Inflammatory macrophage treated with lipopolysaccharide for 1 hour (primary cell): Measurements from ENCODE around the gene COPS9.

Experiments used
- DNase-seq, 2 donors: peaks; one replicate each; pipeline ENCODE4 v3.0.0-alpha.2; 2020 to 2022

The COPS9 gene

DNA sequence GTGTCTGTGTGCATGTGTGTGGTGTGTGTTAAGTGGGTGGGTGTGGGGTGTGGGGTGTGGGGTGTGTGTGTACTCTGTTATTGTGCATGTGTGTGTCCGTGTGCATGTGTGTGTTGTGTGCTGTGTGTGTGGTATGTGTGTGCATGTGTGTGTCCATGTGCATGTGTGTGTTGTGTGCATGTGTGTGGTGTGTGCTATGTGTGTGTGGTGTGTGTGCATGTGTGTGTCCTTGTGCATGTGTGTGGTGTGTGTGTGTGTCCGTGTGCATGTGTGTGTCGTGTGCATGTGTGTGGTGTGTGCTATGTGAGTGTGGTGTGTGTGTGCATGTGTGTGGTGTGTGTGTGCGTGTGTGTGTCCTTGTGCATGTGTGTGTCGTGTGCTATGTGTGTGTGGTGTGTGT is 11.3 kb upstream of the COPS9 start:
- no peak for DNase-seq

DNA sequence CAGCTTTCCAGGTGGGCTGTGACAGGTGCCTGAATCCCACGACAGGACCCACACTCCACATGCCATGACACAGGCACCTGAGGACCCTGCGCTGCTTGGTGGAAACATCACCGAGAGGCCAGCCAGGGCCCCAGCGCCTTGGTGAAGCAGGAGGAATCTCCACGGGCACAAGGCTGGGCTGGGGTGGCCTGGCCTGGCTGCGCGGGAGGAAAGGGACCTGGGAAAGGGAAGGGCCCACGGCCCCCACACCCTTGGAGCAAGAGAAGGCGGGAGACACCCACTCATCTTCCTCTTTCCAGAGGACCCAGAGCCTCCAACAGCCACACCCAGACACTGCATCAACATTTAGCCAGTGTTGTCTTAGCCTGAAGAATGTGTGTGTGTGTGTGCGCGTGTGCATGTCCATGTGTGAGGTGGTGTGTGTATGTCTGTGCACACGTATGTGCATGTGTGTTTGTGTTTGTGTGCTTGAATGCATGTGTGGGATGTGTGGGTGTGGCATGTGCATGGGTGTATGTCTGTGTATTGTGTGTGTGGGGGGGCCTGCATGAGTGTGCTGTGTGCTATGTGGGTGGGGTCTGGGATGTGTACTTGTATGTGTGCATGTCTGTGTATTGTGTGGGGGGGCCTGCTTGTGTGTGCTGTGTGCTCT is 10.6 kb upstream of the COPS9 start:
- peak; percentile 42 to 49 for DNase-seq

DNA sequence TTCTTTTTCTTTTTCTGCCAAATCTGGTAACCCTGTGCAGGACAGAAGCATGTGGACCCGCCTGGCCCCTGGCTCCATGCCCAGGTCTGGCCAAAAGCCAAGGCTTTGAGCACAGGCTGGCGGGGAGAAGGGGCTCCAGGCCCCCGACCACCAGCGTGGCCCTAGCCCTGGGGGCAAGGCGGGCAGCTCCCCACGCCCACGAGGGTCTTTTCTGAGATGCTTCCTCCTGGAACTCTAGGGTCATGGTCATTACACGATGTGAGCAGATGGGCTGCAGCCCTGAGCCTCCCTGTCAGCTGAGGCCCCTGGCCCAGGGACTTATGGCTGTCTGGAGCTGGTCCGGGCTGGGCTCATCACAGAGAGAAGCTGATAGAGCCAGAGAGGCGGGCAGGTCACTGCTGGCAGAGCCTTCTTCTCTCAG is 10.0 kb upstream of the COPS9 start:
- no peak for DNase-seq

DNA sequence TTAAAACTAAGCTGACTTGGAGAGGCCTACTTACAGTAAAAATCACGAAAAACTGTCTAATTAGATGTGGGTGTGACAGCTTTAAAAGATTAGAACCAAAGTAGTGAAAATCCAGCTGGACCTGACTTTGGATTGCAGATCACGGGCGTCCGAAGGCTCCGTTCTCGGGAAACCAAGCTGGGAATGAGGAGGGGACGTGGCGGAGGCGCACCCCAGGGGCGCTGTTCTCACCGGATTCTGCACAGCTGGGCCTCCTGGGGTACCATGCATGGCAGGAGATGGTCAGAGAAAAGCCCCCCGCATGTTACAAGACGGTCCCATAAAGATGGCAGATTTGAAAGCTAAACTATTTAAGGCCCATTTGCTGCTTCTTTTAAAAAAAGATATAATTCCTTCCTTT is 9.4 kb upstream of the COPS9 start:
- DNase-seq = no peak

DNA sequence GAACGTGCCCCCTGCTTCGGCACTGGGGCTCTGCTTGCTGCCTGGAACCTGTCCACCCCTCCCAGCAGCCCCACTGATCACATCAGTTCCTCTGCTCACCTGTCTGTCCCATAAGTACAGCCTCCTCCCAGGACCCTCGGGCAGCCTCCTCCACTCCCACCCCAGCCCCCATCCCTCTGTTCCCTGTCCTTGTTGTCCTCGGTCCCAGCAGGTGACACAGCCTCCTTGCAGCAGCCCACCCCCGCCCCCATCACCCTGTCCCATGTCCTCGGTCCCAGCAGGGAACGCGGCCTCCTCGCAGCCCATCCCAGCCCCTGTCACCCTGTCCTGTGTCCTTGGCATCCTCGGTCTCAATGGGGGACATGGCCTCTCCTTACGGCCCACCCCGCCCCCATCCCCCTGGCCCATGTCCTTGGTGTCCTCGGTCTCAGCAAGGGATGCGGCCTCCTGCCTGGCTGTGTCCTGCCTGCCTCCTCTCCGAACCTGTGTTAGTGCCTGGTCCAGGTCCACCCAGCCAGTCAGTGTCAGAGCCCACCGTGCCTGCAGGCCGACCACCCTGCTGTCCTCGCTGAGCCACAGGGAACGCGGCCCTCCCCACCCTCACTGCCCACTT is 8.7 kb upstream of the COPS9 start:
- no peak for DNase-seq

DNA sequence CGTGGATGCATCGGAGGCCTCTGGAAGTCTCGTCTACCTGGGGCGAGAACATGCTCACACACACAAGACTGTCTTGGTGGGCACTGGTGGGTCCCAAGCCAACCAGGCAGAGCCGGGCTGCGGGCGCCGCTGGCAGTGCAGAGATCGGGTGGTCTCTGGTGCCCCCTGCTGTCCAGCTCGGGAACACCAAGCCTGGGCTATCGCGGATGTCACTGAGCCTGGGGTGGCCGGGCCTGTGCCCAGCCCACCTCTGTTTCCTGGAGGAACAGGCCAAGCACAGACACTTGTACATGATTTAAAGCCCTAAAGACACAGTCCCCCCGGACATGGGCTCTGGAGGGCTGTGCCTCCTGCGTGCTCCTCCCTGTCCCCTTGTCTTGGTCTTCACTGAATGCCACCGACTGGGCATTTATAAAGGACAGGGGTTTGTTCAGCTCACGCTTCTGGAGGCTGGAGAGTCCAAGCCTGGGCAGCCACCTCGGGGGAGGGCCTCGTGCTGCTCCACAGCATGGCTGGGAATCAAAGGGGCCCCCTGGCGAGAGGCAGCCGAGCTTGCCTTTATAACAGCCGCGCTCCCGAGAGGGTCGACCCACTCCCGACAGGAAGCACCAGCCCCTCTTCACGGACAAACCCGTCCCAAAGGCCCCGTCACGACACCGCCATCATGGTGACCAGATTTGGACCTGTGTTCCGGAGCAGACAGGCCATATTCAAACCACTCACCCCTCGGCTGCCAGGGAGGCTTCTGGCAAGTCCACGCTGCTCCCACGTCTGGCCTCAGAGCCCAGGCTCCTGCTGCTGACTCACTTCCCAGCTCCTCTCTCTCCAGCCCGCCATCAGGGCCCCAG is 7.9 kb upstream of the COPS9 start:
- DNase-seq = peak; percentile 61 to 86

DNA sequence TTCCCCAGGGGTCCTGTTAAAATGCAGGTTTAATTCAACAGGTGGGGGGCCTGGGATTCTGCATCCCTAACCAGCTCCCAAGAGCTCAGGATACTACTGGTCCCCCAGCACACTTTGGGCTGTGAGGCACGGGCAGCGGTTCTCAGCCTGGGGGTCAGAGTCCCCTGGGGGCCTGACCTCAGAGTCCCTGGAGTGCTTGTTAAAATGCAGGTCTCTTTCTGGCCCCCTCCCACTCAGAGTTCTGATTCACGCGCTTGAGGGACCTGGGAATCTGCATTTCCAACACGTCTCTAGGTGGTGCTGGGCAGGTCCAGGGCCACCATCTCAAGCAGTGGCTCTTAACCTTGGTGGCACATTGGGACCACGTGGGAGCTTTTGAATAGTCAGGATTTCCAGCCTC is 7.2 kb upstream of the COPS9 start:
- DNase-seq = no peak

DNA sequence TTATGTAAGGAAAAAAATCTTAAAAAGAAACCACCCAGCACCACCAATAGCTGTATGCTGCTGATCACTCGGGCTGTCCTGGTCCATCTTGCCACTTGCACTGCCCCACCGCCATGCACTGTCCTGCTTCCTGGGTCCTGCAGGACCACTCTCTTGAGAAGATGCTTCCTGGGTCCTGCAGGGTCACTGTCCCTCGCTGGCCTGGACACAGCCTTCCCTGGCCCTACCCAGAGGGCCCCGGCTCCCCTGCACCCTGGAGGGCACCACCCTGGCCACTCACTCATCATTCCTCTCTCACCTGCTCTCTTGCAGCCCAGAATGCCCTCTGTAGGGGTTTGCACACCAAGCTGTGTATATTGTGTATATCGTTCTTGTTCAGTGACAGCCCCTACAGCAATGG is 6.8 kb upstream of the COPS9 start:
- no peak for DNase-seq

DNA sequence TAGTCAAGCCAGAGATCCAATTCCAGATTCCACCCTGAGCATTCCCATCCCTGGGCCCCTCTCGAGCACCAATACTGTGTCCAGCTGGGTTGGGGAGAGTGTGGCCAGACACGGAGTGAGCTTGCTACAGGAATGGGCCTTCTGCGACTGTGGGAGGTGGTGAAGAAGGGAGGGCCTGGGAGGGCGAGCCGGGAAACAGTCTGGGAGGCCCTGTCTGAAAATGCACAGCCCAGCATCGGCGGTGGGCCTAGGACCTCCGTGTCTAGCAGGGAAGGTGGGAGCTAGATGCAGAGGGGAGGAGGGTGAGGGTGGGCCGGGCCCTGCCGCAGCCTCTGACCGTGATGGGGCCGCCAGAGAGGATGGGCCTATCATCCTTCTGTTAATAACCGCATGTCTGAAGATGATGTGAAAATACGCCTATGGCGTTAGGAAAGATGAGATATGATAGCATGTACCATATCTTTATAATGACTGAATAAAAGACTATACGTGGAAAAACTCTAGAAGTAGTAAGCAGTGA is 6.2 kb upstream of the COPS9 start:
- DNase-seq = no peak

DNA sequence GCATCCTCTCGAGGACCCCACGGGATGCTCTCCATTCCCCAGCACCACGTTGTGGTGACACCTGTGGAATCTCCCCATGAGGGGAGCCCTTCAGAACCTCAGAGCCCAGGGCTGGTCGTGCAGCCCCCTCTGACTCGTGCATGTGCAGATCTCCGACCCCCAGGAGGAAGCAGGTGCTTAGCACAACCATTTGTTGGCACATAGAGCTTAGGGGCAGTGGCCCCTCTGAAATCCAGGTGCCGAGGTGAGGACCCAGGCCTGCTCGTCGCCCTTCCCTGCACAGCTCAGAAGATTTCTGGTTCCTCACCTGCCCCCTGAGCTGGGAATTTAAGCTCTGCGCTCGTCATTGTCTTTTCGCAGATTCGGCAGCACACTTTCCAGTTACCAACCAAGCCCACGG is 5.6 kb upstream of the COPS9 start:
- no peak for DNase-seq

DNA sequence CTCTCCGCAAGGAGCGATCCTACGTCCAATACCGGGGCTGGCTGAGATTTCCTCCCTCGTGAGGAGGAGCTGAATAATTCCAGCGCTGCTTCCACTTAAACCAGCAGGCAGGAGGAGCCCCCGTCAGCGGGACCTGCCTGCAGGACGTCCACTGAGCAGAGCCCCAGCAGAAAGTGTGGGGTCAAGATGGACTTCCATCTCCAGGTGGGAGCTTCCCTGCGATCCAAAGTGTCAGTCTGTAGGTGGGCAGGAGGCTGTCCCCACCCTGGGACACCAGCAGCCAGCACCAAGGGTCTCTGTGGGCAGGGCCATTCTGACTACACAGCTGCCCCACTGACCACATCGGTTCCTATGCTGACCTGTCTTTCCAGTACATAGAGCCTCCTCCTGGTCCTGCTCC is 4.8 kb upstream of the COPS9 start:
- DNase-seq = no peak

DNA sequence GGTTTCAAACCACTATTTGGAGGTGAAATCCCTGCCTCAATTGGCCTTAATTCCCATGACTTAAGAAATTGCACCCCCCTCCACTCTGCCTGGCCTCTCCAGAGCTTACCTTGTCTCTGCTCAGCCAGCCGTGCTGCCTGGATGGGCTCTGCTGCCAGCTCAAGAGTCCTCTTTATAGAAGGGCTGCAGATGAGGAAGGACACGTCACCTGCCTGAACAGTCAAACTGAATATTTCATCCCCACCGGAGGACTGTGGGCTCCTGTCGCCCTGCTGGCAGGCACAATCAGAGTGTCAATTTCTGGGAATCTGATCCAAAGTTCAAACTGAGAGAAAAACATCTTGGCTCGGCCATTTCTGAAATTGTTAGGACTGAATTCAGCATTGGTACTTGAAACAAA is 4.4 kb upstream of the COPS9 start, which contains the start of gene OTOS:
OTOS (minus strand) TSS at position 148 of the 400 bp plus-strand sequence. CDS start 332 bp downstream, outside the sequence.
- DNase-seq = no peak

DNA sequence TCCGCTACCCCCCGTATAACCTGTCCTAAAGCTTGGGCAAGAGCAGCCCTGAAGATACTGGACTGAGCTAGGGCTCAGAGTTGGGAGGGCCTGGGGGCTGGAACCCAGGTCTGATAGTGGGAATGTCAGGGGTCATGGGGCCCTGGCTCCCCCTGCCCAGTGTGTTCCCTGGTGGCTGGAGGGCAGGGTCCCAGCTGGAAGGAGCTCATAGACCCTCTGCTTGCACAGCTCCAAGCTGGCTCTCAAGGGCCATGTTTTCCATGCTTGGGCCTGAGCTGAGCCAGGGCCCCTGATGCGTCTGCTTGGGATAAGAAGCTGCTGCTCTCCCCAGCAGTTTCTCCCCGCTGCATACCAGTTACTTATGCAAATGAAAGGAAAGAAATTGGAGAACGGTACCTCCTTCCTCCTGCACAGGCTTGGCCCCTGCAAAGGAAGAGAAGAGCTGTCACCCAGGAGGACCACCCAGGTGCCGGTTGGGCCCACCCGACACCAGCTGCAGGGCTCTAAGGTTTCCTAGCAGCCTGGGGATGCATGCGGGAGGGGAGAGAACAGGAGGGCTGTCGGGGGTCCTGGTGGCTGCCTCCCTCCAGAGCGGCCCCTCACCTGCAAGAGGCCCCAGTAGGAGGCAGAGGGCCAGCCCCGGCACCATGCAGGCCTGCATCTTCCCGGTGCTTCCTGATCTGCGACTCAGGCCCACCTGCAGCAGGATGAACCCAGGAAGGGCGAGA is 3.7 kb upstream of the COPS9 start:
- no peak for DNase-seq

DNA sequence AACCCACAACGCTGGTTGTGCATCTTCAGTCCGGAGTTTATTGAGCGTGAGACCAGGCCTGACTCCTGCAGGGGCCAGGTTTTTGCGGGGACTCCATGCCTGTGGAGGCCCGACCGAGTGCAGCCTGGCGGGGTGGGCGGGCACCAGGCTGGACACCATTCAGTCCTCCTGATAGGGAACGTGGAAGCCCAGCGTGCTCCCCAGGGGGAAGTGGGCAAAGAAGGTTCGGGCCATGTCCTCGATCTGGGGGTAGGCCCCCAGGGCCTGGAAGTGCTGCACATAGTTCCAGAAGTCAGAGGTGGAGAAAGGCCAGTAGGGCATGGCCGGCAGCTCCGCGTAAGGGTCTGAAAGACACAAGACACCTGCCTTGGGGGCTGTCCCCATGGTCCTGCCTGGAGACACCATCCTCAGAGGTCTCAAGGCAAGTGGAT is 2.9 kb upstream of the COPS9 start:
- DNase-seq = no peak

DNA sequence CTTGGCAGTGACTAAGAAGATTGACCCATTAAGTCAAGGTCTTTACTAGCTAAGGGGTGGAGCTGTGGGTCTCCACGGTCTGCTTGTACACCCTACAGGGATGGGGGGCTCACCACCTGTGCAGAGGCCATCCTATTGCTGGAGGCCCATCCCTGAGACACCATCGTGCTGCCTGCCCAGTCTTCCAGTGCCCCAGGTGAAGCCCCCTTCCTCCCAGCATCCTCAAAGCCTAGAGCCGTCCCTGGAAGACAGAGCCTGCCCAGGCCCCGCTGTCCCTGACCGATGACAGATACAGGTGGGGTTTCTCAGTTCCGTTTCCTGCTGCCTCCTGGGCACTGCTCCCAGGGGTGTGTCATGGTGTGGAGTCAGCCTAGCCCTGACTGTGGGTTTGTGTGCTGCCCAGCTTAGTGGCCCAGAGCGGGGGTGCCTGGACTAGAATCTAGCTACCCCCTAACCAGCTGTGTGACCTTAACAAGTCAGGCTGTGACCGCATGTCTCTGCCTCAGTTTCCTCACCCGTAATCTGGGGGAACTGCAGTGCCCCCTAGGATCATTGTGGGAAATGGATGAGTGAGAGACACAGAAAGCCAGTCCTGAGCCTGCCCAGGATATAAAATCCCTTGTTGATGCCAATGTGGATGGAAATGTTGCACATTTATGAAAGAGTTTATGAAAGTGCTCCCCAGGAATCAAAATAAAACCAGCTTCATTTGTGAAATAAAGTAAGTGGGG is 2.3 kb upstream of the COPS9 start:
- no peak for DNase-seq

DNA sequence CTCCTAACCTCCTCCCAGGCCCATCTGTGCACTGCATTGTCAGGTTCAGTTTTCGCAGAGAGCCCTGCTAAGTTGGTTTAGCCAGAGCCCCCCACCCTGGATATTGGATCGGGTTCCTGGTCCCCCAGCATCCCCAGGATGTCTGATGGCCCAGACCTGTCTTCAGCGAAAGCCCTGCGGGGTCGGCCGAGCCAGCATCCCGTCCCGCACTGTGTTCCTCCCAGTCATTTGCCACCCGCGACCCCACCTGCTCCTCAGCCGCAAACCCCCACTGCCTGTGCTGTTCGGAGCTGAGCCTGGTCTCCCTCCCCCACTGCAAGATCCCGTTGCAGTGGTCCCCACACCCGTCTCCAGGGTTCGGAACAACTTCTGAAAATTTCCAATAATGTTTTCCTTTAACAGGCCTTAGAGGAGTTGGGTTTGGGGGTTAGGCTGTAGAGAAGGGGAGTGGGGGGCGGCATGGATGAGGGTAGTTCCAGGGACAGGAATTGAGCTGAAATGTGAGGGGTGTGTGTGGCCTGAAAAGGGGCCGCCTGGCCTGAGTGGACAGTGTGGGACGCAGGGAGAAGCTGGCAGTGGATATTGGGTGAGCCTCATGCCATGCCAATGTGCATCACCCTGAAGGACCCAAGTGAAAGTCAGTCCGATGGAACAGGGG is 1.6 kb upstream of the COPS9 start:
- no peak for DNase-seq

DNA sequence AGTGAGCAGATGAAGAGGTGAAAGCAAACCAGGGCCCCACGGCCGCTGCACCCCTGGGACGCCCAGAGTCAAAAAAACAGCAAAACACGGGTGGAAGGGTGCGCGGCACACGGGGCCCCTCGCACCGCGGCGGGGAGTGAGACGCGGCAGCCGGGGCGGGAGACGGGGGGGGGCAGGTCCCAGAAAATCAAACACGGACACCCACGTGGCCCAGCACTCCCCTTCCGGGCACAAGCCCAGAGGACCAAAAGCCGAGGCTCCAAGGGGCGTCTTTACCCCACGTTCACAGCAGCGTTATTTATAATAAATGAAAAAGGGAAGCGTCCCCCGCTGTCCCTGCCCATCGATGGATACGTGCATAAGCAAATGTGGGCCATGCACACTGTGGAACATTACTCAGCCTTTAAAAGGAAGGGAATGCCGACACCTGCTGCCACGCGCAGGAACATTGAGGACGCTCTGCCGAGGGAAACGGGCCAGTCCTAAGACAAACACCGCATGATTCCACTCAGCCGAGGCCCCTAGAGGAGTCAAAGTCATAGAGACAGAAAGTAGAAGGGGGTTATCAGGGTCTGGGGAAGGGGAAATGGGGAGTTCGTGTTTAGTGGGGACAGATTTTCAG is 677 bp upstream of the COPS9 start:
- DNase-seq = no peak

DNA sequence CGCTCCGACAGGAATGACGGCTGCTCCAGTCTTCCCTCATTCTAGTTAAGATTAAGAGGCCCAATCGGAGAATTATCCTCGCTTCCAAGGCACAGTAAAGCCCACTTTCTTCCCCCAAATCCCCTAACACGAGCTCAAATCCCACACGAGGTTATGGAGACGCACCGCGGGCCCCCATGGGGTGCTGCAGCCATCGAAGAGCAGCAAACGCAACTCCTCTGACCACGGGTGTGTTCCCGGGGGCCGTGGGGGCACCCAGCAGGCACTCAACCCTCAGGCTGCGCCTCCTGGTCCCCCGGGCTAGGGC is 446 bp downstream of the COPS9 start:
- no peak for DNase-seq

DNA sequence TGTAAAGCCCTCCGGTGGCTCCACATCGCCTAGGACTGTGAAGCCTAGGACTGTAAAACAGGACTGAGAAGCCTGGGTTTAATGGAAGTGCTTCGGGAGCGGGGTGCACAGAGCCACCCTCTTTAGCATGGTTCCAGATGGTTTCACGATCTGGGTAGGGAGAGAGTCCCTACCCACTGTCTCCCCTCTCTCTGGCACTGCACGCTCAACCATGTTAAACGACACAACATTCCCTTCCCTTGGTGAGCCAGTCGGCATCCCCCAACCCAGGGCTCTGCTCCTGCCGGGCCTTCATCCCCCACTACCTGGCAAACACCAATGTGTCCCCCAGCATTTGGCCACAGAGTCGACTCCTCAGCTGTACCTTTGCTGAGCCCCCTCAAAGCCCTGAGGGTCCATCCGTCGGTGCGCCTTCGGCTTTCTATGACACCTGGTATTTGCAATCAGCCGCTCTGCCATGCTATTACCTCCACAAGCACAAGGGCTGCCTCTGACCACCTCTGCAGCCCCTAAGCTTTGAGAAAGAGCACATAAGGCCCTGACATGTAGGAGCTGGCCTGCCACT is 1.1 kb downstream of the COPS9 start:
- DNase-seq = no peak

DNA sequence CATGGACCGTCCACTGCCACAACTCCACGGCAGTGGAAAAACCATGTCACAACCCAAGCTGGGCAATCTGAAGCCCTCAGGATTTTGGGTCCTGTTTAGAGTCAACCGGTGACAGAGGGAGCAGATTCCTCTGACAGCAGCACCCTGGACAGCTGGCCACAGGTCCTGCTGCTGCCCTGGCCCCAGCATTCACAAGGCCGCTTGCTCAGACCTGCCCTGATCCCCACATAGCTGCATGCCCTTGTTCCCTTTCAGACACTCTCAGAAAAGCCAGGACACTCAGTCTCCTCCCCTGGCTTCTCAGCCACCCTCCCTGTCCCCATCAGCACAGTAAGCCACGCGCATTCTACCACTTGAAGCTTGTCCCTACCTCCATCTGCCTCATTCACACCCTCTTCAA is 1.6 kb downstream of the COPS9 start:
- no peak for DNase-seq

DNA sequence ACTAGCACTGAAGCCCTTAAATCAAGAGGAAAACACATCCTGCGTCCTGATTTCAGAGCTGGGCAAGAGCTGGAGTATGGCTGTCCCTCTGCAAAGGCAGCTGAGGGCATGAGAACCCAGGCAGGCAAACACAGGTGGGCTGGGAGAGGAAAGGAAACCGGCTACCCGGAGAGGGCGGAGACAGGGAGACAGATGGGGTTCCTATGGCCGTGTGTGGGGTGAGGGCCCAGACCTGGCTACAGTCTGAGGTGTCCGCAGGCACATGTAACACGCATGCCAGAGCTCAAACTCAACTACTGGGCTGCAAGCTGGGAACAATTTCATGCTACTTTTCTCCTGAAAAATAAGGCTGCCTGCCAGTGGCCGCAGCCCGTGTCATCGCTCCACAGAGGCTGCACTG is 2.7 kb downstream of the COPS9 start:
- no peak for DNase-seq
